Mucosa of gallbladder (tissue), 1 donor: ENCODE data around the gene RAD51B. TPM values are rescaled to one million over a fixed set of nuclear protein-coding genes. Genes with fewer than 3 reads are reported as not detected.

Source experiments
- DNase-seq: peaks from one replicate; pipeline ENCODE4 v3.0.0-alpha.2; 2020; ENCODE audit warnings: low spot score
- total RNA-seq: library from RNA; stranded (reverse); gene quantifications from one replicate; pipeline ENCODE4 v1.2.1, GENCODE V29; 2021
- donor health status: DM: no; HTN: no; CAD: no.

RAD51B gene
- total RNA-seq, 1 donor from 2014 or later = 18.5 TPM

DNA sequence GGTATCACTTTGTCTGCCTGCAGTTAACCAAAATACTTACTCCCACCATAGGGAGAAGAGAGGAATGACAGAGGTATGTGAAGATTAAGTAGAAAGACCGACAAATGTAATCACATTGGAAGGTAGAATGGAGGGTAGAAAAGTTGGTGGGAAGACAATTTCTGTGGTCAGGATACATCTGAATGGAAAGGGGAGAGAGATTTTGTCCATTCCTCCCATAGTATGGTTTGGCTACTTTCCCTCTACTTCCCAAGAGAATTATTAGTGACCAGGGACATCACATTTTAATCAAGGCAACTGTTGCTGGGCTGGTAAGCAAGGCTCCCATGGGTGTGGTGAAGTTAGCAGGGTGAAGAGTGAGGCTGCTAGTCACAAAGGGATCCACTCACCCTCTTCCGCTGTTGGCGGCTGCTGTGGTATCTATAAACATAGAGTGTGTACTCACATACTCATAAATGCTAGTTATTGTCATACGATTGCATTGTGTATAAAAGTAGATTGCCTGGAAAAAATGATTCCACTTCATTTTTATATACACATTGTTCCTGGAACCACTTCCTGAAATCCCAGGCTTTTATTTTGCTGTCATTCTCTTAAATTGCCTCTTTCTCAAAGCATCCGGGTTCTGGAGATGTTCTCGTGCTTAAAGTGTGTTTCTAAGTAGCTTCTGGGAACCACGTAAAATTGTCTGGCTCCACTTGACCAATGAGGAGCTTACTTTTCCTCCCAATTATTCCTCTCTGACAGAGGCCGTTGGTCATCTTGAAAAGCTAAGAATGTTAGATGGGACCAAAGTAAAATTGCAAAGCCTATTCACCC, 560.1 kb downstream of the RAD51B start:
- DNase-seq = no peak

DNA sequence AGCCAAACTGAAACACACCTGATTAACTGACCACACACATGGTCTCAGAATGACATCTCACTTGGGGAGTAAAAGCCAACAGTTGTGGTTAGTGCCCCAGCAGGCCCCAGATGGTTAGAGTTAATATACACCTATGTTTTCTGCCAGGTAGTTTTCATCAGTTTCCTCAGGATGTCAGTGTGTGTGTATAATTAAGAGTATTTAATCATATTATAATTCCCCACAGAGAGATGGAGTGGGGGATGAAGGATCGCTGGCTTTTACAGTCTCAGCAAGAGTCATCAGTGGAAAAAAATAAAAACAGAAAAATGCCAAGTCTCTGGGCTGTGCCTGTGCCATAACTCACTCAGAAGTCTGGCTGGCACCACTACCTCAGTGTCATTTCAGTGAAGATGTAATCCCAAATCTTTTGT, 560.8 kb downstream of the RAD51B start:
- DNase-seq = no peak

DNA sequence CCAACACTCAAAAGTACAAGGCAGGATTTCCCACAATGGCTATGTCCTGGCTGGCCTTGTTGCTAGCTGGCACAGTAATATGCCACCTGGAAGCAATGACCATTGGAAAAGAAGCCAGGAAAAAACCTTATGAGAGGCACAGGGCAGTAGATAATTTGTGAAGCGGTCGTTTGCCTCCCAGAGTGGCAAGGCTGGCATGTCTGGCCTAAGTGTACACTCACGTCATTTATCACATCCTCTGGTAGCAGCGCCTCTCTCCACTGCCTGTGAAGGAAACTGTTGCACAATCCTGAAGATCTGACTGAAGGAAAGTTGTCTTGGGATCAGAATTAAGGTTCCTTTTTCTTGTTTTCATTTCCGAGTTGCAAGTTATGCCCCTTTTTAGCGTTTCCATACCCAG, 564.8 kb downstream of the RAD51B start:
- no peak for DNase-seq

DNA sequence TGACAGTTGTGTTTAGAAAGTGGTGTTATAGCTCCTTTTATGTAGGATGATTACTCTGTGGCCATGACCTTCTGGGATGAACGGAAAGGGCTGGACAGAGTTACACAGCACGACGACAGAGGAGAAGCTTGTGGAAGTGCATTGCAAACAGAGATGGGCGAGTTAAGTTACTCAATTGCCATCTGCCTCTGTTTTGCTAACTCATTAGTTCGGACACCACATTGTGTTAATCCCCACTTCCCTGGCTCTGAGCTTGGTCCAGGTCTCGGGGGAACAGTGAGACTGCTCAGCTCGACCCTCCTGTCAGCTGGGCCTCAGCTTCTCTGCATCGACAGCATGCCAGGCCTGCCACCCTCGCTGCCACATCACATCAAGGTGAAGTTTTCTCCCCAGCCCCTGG, 565.3 kb downstream of the RAD51B start:
- no peak for DNase-seq

DNA sequence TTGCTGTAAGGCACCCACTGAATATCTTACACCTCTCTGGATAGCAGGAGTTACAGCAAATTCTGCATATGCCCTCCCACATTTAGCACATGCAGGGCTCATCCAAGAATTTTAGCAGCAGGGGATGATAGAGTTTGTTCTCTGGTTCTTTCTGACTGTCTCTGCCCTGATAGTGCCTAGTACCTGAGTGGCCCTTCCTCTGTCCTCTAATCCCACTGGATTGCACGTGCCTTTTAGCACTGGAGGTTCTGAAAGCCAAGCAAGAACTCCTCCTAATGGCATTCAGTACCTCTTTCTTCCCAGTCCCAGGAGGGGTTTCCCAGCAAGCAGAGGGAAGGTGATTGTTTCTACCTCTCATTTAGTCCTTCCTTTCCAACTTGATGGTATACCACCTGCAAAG, 566.9 kb downstream of the RAD51B start:
- DNase-seq = no peak

DNA sequence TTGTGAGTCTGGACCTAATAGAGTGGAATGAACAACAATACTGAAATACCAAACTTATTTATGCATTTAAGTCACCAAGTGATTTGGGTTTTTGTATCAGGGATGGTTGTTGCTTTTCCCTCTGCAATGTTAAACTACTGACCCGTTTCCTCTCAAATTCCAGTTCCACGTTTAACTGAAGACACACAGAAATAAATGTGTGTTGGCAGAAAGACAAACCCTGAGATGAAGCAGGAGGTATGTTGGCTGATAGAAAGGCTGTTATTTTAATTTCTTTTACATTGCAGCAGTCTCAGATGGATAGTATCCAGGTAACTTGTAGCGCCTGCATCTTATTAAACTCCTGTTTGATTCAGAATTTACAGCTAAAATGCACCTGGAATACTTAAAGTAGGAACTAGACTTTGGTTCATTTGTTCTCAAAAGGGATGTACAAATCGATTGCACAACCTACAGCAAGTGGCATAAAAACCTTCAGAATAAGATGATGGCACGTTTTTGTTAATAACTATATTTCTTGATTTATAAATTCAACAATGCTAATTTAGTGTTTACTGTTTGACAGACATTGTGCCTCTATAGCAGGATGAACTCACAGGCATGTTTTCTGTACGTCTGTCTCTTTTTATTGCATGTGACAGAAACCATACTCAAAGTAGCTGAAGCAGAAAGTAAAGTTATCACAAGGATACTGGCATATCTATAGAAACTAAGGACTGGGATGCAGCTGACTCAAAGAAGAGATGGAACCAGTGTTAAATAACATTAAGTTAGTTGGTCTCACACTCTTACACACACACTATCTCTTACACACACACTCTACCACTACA, 567.6 kb downstream of the RAD51B start:
- no peak for DNase-seq

DNA sequence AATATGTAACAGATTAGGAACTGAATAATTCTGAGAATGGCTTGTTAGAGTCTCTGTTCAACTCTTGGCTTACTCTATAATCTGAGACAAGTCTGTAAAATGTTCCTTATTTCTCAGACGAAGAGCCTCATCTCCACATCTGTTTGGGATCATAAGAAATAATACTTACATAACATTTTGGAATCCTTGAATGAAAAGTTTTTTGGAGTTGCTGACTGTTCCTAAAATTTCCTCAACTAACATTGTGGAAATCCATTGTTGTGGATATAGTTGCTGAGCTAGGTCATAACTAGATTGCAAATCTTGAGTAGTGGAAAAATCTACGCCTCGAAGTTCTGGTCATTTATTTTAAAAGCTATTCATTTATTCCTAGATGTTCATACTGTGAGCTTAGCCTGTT, 570.4 kb downstream of the RAD51B start:
- no peak for DNase-seq

DNA sequence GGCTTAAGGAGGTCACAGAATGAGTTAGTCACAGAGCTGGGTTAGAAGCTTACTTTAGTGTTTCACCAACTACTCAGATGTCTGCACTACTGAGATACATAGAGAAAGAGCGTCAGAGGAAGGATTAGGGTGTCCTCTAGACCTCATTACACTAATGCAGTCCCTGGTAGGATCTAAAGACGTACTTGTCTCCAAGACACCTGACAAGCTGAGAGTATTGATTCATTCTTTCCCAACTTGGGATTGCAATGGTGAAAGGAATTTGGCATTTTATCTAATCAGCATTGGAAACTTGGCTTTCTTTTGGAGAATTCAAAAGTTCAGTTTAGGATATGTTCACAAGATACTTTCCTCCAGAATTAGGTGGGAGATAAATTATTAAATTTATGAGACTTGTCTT, 571.2 kb downstream of the RAD51B start:
- DNase-seq = no peak

DNA sequence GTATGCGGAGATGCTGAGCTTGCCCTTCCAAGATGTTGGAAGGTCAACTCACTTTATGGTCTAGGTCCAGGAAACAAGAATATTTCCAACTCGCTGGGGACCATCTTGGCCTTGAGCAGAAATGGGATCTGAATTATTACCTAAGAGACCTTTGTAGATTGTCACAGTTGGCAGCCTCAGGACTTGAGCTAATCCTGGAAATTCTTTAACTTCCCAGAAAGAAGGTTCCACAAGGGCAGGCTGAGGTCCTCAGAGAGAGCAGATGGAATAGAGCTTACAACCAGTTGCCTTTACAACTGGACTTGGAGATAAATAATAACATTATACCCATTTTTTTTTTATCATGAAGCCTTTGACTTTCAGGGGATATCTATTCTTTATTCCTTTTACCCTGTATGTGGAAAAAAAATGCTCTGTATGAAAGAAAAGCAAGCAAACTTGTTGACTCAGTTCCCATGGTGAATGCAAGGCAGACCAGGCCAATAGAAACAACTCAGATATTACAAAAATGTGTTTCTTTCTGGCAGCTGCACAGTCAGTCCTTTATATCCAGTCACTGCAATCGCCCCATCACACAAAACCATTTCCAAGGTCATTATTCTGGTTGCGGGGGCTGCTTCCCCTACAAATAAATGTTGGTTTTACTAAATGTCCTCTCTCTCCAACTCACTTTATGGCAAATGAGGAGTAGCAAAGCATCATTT, 571.9 kb downstream of the RAD51B start:
- DNase-seq = no peak

DNA sequence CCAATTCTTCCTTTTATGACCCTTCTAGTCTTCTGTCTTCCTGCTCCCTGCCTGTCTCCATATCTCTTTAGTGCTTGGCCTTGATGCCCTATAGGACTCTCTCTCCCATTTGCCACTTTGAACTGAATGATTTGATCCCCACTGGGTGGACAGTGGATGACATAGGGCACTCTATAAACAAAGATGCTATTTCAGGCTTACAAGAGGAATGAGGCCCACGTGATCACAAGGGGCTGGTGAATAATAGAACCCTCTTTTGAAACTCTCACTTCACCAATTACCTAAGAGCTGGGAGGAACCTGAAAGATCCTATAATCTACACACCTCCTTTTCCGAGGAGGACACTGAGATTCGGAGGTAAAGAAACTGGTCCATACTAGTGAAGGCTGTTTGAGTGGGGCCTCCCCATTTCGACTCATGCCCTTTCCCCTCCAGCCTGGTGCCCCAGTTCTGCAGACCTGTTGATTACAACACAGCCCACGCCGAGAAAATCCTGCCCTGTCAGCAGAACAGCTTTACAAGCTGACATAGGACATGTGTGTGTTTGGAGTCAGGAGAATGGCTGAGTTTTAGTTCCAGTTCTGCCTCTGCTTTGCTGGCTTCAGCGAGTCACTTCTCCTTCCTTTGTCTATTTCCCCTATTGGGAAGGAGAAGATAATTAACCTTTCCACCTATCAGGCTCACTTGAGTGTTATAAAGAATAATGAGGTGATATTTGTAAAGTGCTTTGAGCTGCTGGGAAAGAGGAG, 573.0 kb downstream of the RAD51B start:
- peak; percentile 71 for DNase-seq

DNA sequence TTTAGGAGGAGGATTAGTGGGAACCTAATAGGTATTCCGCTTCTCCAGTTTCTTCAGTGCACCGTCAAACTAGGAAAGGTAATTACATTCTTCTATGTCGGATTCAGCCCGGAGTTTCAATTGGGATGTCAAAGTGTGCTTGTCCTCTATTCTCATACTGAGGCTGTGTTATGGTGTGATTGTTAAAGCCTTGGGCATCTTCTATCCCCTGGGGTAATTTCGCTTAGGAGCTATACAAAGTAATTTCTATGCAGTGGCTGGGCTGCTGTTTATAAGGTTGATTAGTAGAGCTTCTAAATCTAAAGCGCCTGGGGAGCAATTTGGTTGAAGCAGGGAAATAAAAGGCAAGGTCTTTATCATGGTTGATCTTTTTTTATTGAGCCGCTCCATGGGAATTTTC, 573.7 kb downstream of the RAD51B start:
- DNase-seq = no peak

DNA sequence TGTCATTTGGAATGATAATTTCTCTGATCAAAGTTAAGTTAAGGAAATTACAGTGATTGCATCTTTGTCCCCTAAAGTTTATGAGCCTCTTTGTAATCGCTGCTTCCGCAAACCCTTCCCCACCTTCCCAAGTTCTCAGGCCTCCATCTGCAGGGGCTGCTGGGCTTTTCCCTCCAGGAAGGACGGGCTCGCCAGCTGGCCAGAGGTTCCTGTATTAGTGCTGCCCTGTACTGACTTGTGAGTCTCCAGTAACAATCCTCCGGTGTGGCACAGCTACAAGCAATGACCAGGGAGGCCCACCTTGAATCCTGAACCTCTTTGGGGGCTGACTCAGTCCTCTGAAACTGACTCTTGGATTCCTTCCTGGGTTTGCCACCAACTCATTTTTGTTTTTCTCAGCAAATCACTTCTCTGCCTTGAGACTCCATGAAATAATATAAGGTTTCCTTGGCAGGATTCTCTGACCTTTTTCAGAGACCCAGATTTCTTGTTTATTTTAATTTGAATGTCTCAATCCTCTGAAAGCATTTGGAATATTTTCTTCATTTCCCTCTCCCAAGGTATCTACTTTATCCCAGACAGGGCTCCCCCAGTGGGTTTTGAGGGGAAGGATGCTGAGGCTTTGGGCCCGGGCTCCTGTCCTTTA, 574.7 kb downstream of the RAD51B start:
- no peak for DNase-seq

DNA sequence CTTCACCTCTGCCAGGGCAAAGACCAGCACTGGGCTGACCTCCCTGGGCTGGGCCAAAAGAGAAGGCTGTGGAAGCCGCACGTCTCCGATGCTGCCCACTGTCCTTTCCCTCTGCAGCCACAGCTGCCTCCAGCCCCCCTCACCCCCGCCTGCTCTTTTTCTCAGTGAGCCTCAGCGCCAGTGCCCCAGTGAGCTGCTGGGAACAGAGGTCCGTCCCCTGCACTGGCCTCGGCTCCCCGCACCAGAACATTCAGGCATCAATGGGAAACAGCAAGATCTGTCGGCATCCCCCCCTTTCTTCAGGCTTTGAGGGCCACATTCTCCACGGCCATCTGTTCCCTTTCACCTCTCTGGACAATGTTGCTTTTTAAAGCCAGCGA, 575.2 kb downstream of the RAD51B start:
- DNase-seq = no peak

DNA sequence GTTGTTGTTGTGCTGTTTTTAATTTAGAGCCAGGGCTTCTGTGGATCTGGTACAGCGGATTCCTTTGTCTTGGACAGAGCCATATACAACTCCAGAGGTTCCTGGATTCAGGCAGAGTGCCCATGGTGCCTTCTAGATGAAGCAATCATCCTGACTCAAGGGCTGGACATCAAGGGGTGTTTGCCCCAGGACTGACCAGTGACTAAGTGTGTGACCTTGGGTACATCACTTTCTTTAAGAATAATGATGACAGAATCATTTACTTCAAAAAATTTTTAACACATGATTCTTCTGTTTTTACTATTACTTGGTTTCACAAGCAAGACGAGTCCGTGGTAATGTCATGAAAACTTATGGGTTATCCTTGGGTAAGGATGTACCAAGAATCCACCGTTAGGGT, 576.0 kb downstream of the RAD51B start:
- DNase-seq = no peak

DNA sequence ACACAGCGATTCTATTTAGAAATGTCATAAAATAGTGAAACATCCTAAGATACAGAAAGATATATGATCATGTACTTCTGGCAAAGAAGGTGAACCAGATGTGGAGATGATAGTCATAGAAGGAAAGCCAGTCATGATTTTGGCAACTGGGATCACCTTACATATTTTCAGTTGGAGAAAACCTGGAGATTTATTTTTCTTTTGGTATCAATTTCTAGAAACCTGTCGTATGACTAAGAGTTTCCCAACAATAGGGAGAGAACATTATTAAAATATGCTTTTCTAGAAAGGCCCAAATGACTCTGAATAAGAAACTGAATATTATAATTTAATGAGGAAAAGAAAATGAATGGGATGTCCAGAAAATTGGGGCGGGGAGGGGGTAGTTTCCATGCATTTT, 576.9 kb downstream of the RAD51B start:
- no peak for DNase-seq

DNA sequence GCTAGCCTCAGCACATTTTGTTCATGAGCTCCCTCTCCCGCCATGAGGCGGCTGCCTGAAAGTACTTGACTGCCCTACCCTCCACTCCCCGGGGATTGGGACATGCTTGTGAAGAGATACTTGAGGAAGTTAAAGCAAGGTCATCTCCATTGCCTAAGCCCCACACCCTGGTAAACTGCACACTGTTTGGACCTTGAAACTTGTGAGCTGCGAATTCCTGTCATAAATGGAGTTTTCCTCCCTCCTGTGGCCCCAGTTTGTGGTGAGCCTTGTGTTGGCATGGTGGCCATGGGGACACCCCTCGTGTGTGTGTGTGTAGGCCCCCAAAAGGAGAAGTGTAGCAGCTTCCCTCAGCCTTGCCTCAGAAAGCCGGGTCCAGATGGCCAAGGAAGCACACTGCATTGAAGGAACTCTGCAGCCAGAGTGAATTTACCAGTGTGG, 577.8 kb downstream of the RAD51B start:
- DNase-seq = peak; percentile 52

DNA sequence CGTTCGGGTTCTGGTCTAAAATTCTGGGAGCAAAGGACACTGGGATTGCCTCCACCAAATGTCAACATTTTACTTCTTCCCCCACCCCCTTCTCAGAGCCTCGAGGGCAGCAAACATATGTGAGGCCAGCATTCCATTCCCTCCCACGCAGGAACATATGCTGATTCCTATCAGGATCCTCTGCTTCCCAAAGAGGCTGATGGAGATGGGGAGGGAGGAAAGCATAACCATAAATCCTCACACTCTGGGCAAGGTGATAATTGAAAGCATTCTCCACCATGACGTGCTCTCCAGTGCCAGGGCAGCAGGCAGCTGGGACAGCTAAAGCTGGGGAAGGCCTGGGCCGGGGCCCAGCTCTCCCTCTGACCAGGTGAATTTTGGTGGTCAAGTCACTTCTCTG, 578.2 kb downstream of the RAD51B start:
- DNase-seq = no peak

DNA sequence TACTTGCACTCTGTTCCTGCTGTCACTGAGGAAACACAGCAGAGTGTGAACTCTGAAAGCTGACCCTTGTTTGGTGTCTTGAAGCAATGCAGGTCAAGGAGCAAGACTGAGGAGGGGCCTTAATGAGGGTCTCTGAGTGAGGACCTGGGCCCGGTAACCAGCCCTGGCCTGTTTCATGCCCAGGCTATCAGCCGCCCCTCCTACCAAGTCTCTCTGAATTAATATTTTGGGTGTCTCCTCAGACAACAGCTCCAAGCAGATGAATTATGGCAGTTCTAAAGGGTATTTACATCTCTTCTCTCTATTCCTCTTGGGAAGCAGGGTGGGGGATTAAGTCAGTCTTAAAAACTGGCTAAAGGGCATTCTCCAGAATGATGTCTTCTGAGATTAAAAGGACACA, 578.8 kb downstream of the RAD51B start:
- no peak for DNase-seq

DNA sequence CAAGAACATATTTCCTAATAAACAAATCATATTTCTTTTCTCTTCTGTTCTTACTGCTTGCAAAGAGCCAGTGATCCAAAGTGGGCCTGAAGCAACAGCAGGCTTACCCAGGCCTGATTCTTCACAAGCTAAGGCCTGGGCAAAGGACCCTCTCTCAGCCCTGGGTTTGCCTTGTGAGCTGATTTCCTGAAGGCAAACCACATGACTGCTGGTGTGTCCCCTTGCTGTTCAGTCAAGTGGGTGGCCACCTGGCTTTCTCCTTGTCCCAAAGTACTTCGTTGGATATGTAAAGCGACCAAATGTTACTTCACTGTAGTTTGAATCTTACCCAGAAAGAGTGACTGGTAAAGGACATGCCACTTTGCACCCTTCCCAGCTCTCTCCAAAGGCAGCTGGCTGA, 580.4 kb downstream of the RAD51B start:
- DNase-seq = no peak

DNA sequence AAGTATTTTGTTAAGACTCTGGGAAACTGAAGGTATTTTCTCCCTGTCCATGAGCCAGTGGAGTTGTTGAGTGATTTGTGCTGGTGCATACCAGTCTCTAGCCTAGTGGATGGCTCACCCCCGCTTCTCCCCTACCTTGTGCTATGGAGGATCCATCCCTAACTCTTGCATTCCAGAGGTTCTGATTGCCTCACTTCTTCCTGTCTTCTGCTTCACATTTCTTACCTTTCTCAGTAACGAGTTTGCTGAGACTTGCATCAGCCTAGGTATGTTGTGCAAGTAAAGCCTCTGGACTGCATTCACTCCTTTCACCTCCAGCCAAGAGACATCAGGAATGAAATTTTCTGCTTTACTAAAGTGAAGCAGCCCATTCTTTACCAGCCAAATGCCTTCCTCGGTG, 581.7 kb downstream of the RAD51B start:
- no peak for DNase-seq

DNA sequence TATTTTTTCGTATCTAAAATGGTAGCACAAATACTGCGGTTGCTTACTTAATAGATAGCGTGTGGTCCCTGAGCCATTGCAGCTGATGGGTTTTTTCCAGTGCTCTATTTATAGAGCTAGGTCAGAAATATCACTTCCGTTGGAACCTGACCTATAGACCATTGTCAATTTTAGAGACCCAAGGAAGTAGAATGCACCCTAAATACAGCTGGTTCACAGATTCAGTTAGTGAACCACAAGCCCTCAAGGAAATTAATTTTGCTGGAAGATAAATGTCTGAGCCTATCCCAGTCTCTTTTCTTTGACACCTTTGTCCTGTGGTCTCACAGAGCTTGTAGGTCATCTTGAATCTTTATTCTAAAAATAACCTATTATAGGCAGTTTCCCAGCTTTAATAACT, 582.3 kb downstream of the RAD51B start:
- DNase-seq = no peak
